Lower leg skin (tissue), 3 donors: ENCODE data around the gene SSH2.

Source experiments
- CTCF ChIP-seq, 3 donors: fragments of 450-650 bp; IDR thresholded peaks; one replicate each; pipeline ENCODE4 v1.5.1; 2016; ENCODE audit warnings: antibody characterized with exemption in 3 of 3, mild to moderate bottlenecking in 3 of 3, moderate library complexity in 2 of 3
- POLR2A ChIP-seq, 2 donors: fragments of 450-650 bp; IDR thresholded peaks; one replicate each; pipeline ENCODE4 v1.6.1; 2016 to 2017; ENCODE audit warnings: antibody characterized with exemption in 2 of 2, mild to moderate bottlenecking in 1 of 2, moderate library complexity in 1 of 2

GRCh38 chr17:29864615-29865014 is 65.4 kb downstream of the SSH2 start:
- TF ChIP-seq CTCF (IDR thresholded peaks at IDR 0.05) (no peak), POLR2A (IDR thresholded peaks at IDR 0.05) (no peak)
